Hepatocyte (in vitro differentiated cells): ENCODE results near the gene ZCCHC24.

Source experiments
- CTCF ChIP-seq: fragments of 200-600 bp; sonication (generic); IDR thresholded peaks from 2 replicates; pipeline ENCODE4 v1.5.1; 2016; ENCODE audit warnings: antibody characterized with exemption, mild to moderate bottlenecking; ENCODE audit not compliant: poor library complexity
- EZH2phosphoT487 ChIP-seq: fragments of 200-600 bp; sonication (generic); IDR thresholded peaks from one replicate; pipeline ENCODE4 v1.6.1; 2018; ENCODE audit warnings: antibody characterized with exemption, mild to moderate bottlenecking, low read depth, moderate library complexity; ENCODE audit not compliant: unreplicated experiment, severe bottlenecking

GRCh38 chr10:79375321-79376077, 69.9 kb downstream of the ZCCHC24 start:
- TF ChIP-seq CTCF (no peak), EZH2phosphoT487 (no peak)
